Neural progenitor cell (in vitro differentiated cells): ENCODE data around the gene MRPS9. TPM values are rescaled to one million over a fixed set of nuclear protein-coding genes. Genes with fewer than 3 reads are reported as not detected.

Experiments used
- DNase-seq: peaks from one replicate; pipeline ENCODE4 v3.0.0-alpha.2; 2016; ENCODE audit warnings: low spot score
- H2AFZ ChIP-seq: fragments of 200-600 bp; sonication (generic); replicated peaks from 2 replicates; pipeline ENCODE4 v1.6.1; 2016; ENCODE audit warnings: antibody characterized with exemption
- H3F3A ChIP-seq: fragments of 200-600 bp; sonication (generic); 2 replicates; pipeline ENCODE4 v1.6.1; 2016; ENCODE audit warnings: antibody characterized with exemption, low read depth
- H3K27ac ChIP-seq: fragments of 200-600 bp; sonication (generic); 2 replicates; pipeline ENCODE4 v1.5.1; 2016; ENCODE audit warnings: mild to moderate bottlenecking
- H3K27me3 ChIP-seq: fragments of 200-600 bp; sonication (generic); 2 replicates; pipeline ENCODE4 v1.6.1; 2016; ENCODE audit warnings: mild to moderate bottlenecking, moderate library complexity
- H3K36me3 ChIP-seq: fragments of 200-600 bp; sonication (generic); 2 replicates; pipeline ENCODE4 v1.5.1; 2016
- H3K4me1 ChIP-seq: fragments of 200-600 bp; sonication (generic); 2 replicates; pipeline ENCODE4 v1.6.1; 2016; ENCODE audit warnings: mixed run types
- H3K4me2 ChIP-seq: fragments of 200-600 bp; sonication (generic); 2 replicates; pipeline ENCODE4 v1.6.1; 2016
- H3K4me3 ChIP-seq: fragments of 200-600 bp; sonication (generic); 2 replicates; pipeline ENCODE4 v1.5.1; 2016
- H3K79me2 ChIP-seq: fragments of 200-600 bp; sonication (generic); 2 replicates; pipeline ENCODE4 v1.6.1; 2016; ENCODE audit warnings: low read depth
- H3K9ac ChIP-seq: fragments of 200-600 bp; sonication (generic); 2 replicates; pipeline ENCODE4 v1.6.1; 2016
- H3K9me3 ChIP-seq: fragments of 200-600 bp; sonication (generic); 2 replicates; pipeline ENCODE4 v1.5.1; 2016; ENCODE audit warnings: low read depth
- H4K20me1 ChIP-seq: fragments of 200-600 bp; sonication (generic); 2 replicates; pipeline ENCODE4 v1.6.1; 2016; ENCODE audit warnings: low read depth
- H3K27ac Mint-ChIP-seq: 3 replicates; pipeline ENCODE4 v1.8.0; 2021; ENCODE audit warnings: mixed read lengths
- H3K27me3 Mint-ChIP-seq: 2 replicates; pipeline ENCODE4 v1.8.0; 2022; ENCODE audit warnings: low read depth, mild to moderate bottlenecking, inconsistent platforms, moderate library complexity, mixed read lengths; ENCODE audit not compliant: insufficient read depth
- H3K36me3 Mint-ChIP-seq: 3 replicates; pipeline ENCODE4 v1.8.0; 2021; ENCODE audit warnings: mixed read lengths
- H3K4me1 Mint-ChIP-seq: 3 replicates; pipeline ENCODE4 v1.8.0; 2021; ENCODE audit warnings: mixed read lengths
- H3K4me3 Mint-ChIP-seq: 3 replicates; pipeline ENCODE4 v1.8.0; 2021; ENCODE audit warnings: mild to moderate bottlenecking, moderate library complexity, mixed read lengths
- H3K9me3 Mint-ChIP-seq: 3 replicates; pipeline ENCODE4 v1.8.0; 2020; ENCODE audit warnings: mixed read lengths
- CTCF ChIP-seq: fragments of 200-600 bp; sonication (generic); IDR thresholded peaks from 2 replicates; pipeline ENCODE4 v1.5.1; 2017; ENCODE audit warnings: antibody characterized with exemption, mild to moderate bottlenecking
- EZH2 ChIP-seq: fragments of 200-600 bp; sonication (generic); IDR thresholded peaks from 2 replicates; pipeline ENCODE4 v1.6.1; 2017; ENCODE audit warnings: antibody characterized with exemption, mild to moderate bottlenecking, moderate library complexity
- EZH2phosphoT487 ChIP-seq: fragments of 200-600 bp; sonication (generic); IDR thresholded peaks from 2 replicates; pipeline ENCODE4 v1.6.1; 2017; ENCODE audit warnings: antibody characterized with exemption
- total RNA-seq: library from RNA; depleted of rRNA; stranded (reverse); fragments of >200 nt; gene quantifications from 2 replicates; pipeline ENCODE4 v1.2.3, GENCODE V29; 2015; ENCODE audit warnings: low replicate concordance

MRPS9 gene
- total RNA-seq, 1 donor from 2014 or later, result 78.0 TPM

DNA sequence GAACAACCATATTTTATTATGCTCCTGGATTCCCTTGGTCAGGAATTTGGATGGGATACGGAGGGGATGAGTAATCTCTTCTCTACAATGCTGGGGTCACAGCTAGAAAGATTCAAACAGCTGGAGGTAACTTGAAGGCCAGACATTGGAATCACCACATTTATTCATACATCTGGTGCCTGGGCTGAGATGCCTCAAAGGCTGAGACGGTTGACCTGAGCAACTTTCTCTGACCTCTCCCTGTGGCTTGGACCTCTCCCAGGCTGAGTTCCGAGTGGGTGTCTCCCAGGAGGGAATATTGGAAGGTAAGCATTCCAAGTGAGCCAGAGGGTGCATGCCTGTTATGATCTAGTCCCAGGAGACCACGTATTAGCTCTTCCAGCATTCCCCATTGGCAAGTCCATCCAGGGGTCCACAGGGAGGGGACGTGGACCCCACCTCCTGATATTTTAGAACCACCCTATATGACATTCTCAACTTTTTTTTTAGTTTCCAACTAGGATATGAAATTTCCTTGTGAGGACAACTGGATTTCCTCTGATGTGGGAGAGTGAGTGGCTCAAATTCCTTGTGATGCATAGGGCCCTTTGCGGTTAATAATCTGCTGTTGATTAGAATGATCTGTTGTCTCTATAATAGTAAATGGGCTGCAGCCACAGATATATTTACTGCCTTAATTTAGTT lies 101.8 kb downstream of the MRPS9 start:
- peaks cover 7% of the 10 kb centered on the region for H3K4me1 Mint-ChIP-seq
- H3K9me3 Mint-ChIP-seq, result no peaks in the 10 kb centered on the region
- H3K27ac Mint-ChIP-seq, result no peak overlapping the region
- Histone ChIP-seq H3K4me2 (no peak overlapping the region), H3K27me3 (peaks cover 9% of the 10 kb centered on the region), H3K36me3 (no peaks in the 10 kb centered on the region), H3K9me3 (no peaks in the 10 kb centered on the region), H4K20me1 (no peaks in the 10 kb centered on the region), H2AFZ (no peak overlapping the region), H3K9ac (no peak overlapping the region), H3K4me1 (peaks cover 3% of the 10 kb centered on the region), H3K79me2 (peaks cover 4% of the 10 kb centered on the region), H3K27ac (no peak overlapping the region), H3K4me3 (no peak overlapping the region), H3F3A (peaks cover 16% of the 10 kb centered on the region)
- DNase-seq, result no peak
- H3K36me3 Mint-ChIP-seq, result no peaks in the 10 kb centered on the region
- H3K27me3 Mint-ChIP-seq, result peaks cover 8% of the 10 kb centered on the region
- TF ChIP-seq EZH2phosphoT487, result no peak
- TF ChIP-seq EZH2, result no peak
- no peak for TF ChIP-seq CTCF
- no peak overlapping the region for H3K4me3 Mint-ChIP-seq

- no peak overlapping the region for H3K27ac ChIP-seq
- no peaks in the 10 kb centered on the region for H3K36me3 ChIP-seq
- peaks cover 9% of the 10 kb centered on the region for H3K79me2 ChIP-seq
- H3K27ac Mint-ChIP-seq, result no peak overlapping the region
- H3K27me3 Mint-ChIP-seq, result peaks cover 6% of the 10 kb centered on the region
- no peak for DNase-seq
- H2AFZ ChIP-seq, result no peak overlapping the region
- H3K36me3 Mint-ChIP-seq, result no peaks in the 10 kb centered on the region
- no peaks in the 10 kb centered on the region for H4K20me1 ChIP-seq
- TF ChIP-seq CTCF (no peak), EZH2phosphoT487 (no peak), EZH2 (no peak)
- peaks cover 9% of the 10 kb centered on the region for H3K27me3 ChIP-seq
- no peak overlapping the region for H3K4me2 ChIP-seq
- peaks cover 16% of the 10 kb centered on the region for H3F3A ChIP-seq
- no peak overlapping the region for H3K4me3 ChIP-seq
- peaks cover 8% of the 10 kb centered on the region for H3K4me1 Mint-ChIP-seq
- peaks cover 8% of the 10 kb centered on the region for H3K4me1 ChIP-seq
- H3K9me3 Mint-ChIP-seq, result no peaks in the 10 kb centered on the region
- H3K4me3 Mint-ChIP-seq, result no peak overlapping the region
- no peaks in the 10 kb centered on the region for H3K9me3 ChIP-seq
- H3K9ac ChIP-seq, result no peak overlapping the region
Measured at GRCh38 chr2:105140240-105140568, 102.3 kb downstream of the MRPS9 start.

- Mint-ChIP-seq H3K27ac (peak overlapping the region; percentile 59), H3K36me3 (no peaks in the 10 kb centered on the region), H3K4me1 (peaks cover 8% of the 10 kb centered on the region), H3K27me3 (peaks cover 6% of the 10 kb centered on the region), H3K4me3 (peak overlapping the region; percentile 46), H3K9me3 (no peaks in the 10 kb centered on the region)
- H3K4me1 ChIP-seq, result peaks cover 18% of the 10 kb centered on the region
- H3K9ac ChIP-seq, result no peak overlapping the region
- H3F3A ChIP-seq, result peaks cover 16% of the 10 kb centered on the region
- peaks cover 19% of the 10 kb centered on the region for H3K79me2 ChIP-seq
- H3K4me3 ChIP-seq, result no peak overlapping the region
- peaks cover 9% of the 10 kb centered on the region for H3K27me3 ChIP-seq
- no peak for TF ChIP-seq EZH2
- TF ChIP-seq CTCF, result no peak
- TF ChIP-seq EZH2phosphoT487, result no peak
- H3K9me3 ChIP-seq, result no peaks in the 10 kb centered on the region
- no peak overlapping the region for H2AFZ ChIP-seq
- H3K36me3 ChIP-seq, result no peaks in the 10 kb centered on the region
- no peak overlapping the region for H3K27ac ChIP-seq
- H3K4me2 ChIP-seq, result no peak overlapping the region
- no peak for DNase-seq
- no peaks in the 10 kb centered on the region for H4K20me1 ChIP-seq
Measured at GRCh38 chr2:105141099-105141614, 103.3 kb downstream of the MRPS9 start.
